Cardiac fibroblast (primary cell): ENCODE results near the gene CORIN.

Experiments
- DNase-seq, 2 donors: peaks; one replicate each; pipeline versions ENCODE4 v3.0.0 to v3.0.0-alpha.2; 2010; ENCODE audit warnings: low read depth in 2 of 2
- H3K4me3 ChIP-seq, 2 donors: replicated peaks in 1 of 2; 1 replicate in 1 of 2; 2 replicates in 1 of 2; pipeline ENCODE4 v1.5.1; 2011; ENCODE audit warnings: low read depth in 2 of 2, low read length in 2 of 2, mild to moderate bottlenecking in 2 of 2, moderate library complexity in 1 of 2
- CTCF ChIP-seq: IDR thresholded peaks from one replicate; pipeline ENCODE4 v1.5.1; 2011; ENCODE audit warnings: low read depth, mild to moderate bottlenecking, low read length, inconsistent platforms

Gene CORIN

DNA sequence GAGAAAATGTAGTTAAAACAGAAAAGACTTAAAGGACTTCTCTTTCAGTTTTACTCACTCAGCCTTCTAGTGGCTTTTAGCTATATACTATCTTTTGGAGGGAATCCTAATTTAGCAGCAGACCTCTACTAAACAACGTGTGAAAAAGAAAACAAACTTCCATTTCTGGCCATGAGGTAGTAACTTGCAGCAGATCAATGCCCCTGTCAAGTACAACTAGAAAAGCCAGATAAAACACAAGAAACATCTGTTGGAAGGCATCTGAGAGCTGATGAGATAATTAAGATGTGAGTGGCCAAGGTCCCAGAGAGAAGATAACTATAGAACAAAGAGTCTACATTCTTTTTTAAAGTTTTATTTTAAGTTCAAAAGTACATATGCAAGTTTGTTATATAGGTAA lies 101.7 kb downstream of the CORIN start:
- no peak for DNase-seq
- TF ChIP-seq CTCF: no peak
- H3K4me3 ChIP-seq: no peak overlapping the region

DNA sequence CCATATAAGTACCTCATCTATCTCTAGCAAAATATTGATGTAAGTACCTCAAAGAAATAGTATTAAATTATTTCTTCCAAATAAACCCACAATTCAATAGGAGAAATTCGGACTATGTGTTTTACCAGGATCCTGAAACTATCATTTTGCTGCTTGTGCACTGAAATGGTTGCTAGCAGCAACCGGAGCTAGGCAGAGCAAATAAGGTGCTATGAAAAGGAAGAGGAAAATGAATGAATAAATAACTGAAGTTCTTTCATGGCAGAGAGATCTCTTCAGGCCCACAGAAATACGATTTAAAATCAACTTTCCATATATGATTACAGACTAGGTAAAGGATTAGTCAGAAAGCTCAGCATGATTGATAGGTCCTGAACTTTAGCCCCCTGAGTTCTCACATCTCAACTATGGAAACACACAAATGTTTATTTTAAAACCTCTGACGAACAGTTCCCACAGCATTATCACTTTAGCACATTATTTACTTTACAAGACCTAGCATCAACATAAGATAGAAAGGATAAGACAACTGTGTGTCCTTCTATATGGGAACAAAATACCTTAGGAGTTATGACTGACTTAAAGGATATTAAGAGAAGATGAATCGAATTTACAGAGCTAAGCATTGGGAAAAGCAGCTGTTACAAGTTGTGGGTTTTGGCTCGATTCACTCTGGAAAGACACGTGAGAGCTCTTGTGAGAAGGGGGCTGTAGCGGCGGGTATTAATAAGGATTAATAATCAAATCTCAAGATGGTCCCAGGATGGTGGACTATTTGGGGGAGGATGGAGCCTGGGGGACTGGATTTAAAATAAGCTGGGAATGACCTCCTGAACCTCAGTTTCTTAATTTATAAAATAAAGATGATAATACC lies 104.3 kb downstream of the CORIN start:
- H3K4me3 ChIP-seq: no peak overlapping the region
- TF ChIP-seq CTCF: no peak
- DNase-seq: no peak

GRCh38 chr4:47731182-47731581 lies 106.7 kb downstream of the CORIN start:
- H3K4me3 ChIP-seq: no peak overlapping the region
- TF ChIP-seq CTCF: no peak
- no peak for DNase-seq

DNA sequence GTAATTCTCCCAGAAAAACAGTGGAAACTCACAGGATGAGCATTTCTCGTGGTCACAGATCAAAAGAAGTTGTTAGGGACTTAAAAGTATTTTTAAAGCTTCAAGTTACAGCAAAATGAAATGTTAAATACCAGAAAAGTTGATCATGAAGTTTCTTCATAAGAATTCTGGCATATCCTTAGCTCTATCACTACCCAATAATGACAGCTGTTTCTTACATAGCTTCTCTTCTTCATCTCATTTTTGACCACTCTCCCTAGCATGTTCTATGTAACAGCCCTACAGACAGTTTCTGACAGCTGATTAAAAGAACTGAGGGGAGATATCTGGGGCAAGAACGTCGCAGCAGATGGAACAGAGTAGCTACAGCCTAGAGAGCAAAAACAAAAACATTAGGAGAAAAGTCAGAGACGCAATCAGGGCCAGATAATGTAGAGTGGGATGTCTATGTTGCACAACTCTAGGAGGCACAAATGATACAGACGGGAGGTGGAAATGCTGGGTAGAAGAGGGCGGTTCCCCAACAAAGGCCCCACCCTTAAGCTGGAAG lies 108.7 kb downstream of the CORIN start:
- no peak for TF ChIP-seq CTCF
- H3K4me3 ChIP-seq: no peak overlapping the region
- no peak for DNase-seq

DNA sequence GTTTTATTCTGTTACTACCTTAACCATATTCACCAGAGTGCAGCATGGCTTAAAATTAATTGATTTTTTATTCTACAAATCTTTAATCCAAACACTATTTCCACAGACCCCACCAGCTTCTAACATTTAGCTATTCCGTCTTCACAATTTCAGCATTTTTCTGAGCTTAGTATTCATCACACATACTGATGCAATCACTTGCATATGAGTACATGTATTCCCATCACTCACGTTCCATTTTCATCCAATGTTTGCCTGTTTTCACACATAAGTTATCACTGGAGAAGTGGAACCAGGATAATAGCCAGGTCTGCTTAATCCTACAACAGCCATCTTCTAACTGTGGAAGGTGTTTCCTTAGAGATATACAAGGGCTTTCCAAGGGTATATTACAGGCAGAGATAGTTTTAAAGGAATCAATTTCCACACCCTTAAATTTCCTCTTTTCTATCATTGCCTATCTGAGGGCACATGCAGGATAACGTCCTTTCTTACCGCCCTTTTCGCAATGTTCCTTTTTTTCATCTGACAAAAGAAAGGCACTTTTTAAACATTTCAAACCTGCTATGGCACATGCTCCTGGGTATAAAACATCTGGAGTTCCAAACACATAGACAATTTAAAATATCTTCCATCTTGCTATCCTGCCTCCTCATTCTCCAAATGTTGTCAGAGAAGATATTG lies 115.8 kb downstream of the CORIN start:
- no peak for TF ChIP-seq CTCF
- no peak overlapping the region for H3K4me3 ChIP-seq
- DNase-seq: no peak

- TF ChIP-seq CTCF: no peak
- no peak overlapping the region for H3K4me3 ChIP-seq
- no peak for DNase-seq
Measured at GRCh38 chr4:47721485-47721884, 116.4 kb downstream of the CORIN start.
